Measurements from ENCODE around the gene KRABD2.
A peak's percentile ranks its signal among the peaks of the same experiment; 100 is the strongest.

Gene KRABD2

DNA sequence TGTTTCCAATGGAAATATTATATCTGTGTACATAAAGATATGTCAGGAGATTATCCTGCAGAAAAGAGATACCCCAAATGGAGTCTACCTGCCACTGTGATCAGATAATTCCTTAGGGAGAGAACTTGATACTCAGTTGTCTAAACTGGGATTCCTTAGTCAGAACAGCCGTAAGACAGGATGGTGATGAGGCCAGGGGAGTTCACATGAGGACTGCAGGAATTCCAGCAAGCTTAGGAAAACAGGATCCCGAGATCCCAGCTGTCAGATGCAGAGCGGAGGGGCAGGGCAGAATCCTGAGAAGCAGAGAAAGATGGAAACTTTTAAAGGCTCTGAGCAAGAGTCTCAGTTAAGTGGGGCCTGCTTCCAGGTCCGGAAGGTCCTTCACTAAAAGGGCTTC is 4.7 kb downstream of the KRABD2 start:
- TF ChIP-seq TCF7L2 (IDR thresholded peaks at IDR 0.05; ENCODE audit: low read depth, low read length), result no peak
- TF ChIP-seq SIN3A (IDR thresholded peaks at IDR 0.05; ENCODE audit: borderline replicate concordance, insufficient read depth, low read depth, low read length), result no peak
- no peak for TF ChIP-seq POLR2AphosphoS5 (IDR thresholded peaks at IDR 0.05; ENCODE audit: low read depth, low read length)
- TF ChIP-seq, protein P1, sequence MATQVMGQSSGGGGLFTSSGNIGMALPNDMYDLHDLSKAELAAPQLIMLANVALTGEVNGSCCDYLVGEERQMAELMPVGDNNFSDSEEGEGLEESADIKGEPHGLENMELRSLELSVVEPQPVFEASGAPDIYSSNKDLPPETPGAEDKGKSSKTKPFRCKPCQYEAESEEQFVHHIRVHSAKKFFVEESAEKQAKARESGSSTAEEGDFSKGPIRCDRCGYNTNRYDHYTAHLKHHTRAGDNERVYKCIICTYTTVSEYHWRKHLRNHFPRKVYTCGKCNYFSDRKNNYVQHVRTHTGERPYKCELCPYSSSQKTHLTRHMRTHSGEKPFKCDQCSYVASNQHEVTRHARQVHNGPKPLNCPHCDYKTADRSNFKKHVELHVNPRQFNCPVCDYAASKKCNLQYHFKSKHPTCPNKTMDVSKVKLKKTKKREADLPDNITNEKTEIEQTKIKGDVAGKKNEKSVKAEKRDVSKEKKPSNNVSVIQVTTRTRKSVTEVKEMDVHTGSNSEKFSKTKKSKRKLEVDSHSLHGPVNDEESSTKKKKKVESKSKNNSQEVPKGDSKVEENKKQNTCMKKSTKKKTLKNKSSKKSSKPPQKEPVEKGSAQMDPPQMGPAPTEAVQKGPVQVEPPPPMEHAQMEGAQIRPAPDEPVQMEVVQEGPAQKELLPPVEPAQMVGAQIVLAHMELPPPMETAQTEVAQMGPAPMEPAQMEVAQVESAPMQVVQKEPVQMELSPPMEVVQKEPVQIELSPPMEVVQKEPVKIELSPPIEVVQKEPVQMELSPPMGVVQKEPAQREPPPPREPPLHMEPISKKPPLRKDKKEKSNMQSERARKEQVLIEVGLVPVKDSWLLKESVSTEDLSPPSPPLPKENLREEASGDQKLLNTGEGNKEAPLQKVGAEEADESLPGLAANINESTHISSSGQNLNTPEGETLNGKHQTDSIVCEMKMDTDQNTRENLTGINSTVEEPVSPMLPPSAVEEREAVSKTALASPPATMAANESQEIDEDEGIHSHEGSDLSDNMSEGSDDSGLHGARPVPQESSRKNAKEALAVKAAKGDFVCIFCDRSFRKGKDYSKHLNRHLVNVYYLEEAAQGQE (IDR thresholded peaks at IDR 0.05; ENCODE audit: insufficient read depth in 1 of 2, low read depth in 2 of 2, low read length in 1 of 2), result no peak
- no peak for TF ChIP-seq CTCF (IDR thresholded peaks at IDR 0.05)
- BruUV-seq (replicated peaks), result no TSS peak
- in situ Hi-C loops (cut with HindIII; ENCODE audit: low pct_unique_long_range_greater_than_20kb, low sequenced_read_pairs) (no loop called here), intact Hi-C loops (cut with micrococcal nuclease; ENCODE audit: unreplicated experiment) (no loop called here)
- Histone ChIP-seq H3K4me3 (ENCODE audit: low read depth in 2 of 2, low read length in 2 of 2) (no peak overlapping the region), H3K27ac (ENCODE audit: low read length) (no peak overlapping the region), H3K4me1 (ENCODE audit: control insufficient read depth, insufficient read depth, low read length) (peaks cover 5% of the 10 kb centered on the region; the same call in 1 of the 2 replicates), H3K27me3 (ENCODE audit: control insufficient read depth, insufficient read depth, low read length) (no peaks in the 10 kb centered on the region), H3K36me3 (ENCODE audit: control insufficient read depth, insufficient read depth, low read length) (peaks cover 6% of the 10 kb centered on the region; the same call in 1 of the 2 replicates), H3K9me3 (ENCODE audit: control insufficient read depth, insufficient read depth, low read depth, low read length) (no peaks in the 10 kb centered on the region)
- POLR2A ChIA-PET, result no interaction called here
- DNase-seq (ENCODE audit: low read depth, low spot score), result no peak
- CTCF ChIA-PET, result no interaction called here
- no peak for ATAC-seq

GRCh38 chr17:8369944-8370343 is 6.6 kb downstream of the KRABD2 start:
- in situ Hi-C loops (cut with HindIII; ENCODE audit: low pct_unique_long_range_greater_than_20kb, low sequenced_read_pairs) (no loop called here), intact Hi-C loops (cut with micrococcal nuclease; ENCODE audit: unreplicated experiment) (no loop called here)
- no peak for TF ChIP-seq CTCF (IDR thresholded peaks at IDR 0.05)
- no peak overlapping the region for H3K4me3 ChIP-seq (ENCODE audit: low read depth in 2 of 2, low read length in 2 of 2)
- H3K27me3 ChIP-seq (ENCODE audit: control insufficient read depth, insufficient read depth, low read length), result no peaks in the 10 kb centered on the region
- H3K27ac ChIP-seq (ENCODE audit: low read length), result no peak overlapping the region
- DNase-seq (ENCODE audit: low read depth, low spot score) (no peak), ATAC-seq (no peak)
- no peaks in the 10 kb centered on the region; the same call in 1 of the 2 replicates for H3K36me3 ChIP-seq (ENCODE audit: control insufficient read depth, insufficient read depth, low read length)
- no peaks in the 10 kb centered on the region for H3K4me1 ChIP-seq (ENCODE audit: control insufficient read depth, insufficient read depth, low read length)
- POLR2A ChIA-PET, result interaction anchor here (0.5 kb wide), 1 partner anchor 259 kb away, joined by 3 read pairs; no protein-coding TSS in a partner anchor
- CTCF ChIA-PET, result no interaction called here
- TSS peak; percentile 35 for BruUV-seq (replicated peaks)
- H3K9me3 ChIP-seq (ENCODE audit: control insufficient read depth, insufficient read depth, low read depth, low read length), result no peaks in the 10 kb centered on the region
